ENCODE data around the gene EIF1AX. TPM values are rescaled to one million over a fixed set of nuclear protein-coding genes. Genes with fewer than 3 reads are reported as not detected.

EIF1AX gene
- total RNA-seq, 1 experiment from 2014 or later: 158 TPM

GRCh38 chrX:20112022-20112774 is 29.4 kb downstream of the EIF1AX start:
- H3K14ac ChIP-seq (ENCODE audit: insufficient read depth, low read length): no peak overlapping the region
- no peak overlapping the region for H2AK5ac ChIP-seq (ENCODE audit: insufficient read length, low read length)
- no peak overlapping the region for H2AFZ ChIP-seq (ENCODE audit: low read length)
- no peak overlapping the region for H3K27ac Mint-ChIP-seq
- H3K79me2 ChIP-seq (ENCODE audit: insufficient read depth, low read length): no peaks in the 10 kb centered on the region
- no peak overlapping the region for H3K27ac ChIP-seq (ENCODE audit: insufficient read length, low read depth, low read length)
- peaks cover 2 to 10% (median 2%) of the 10 kb centered on the region in 3 experiments; a peak in 3 of 7 replicates for H3K36me3 Mint-ChIP-seq (ENCODE audit: insufficient read depth in 1 of 3, low read depth in 3 of 3)
- H4K8ac ChIP-seq (replicated peaks; ENCODE audit: insufficient read length, low read depth, low read length): no peak overlapping the region
- no peak for DNase-seq
- H3K18ac ChIP-seq (ENCODE audit: insufficient read length, low read depth, low read length): no peak overlapping the region
- H3K23ac ChIP-seq (ENCODE audit: insufficient read length, low read depth, low read length): no peak overlapping the region
- no peaks in the 10 kb centered on the region for H3K79me1 ChIP-seq (ENCODE audit: insufficient read depth, low read depth, low read length, poor library complexity, severe bottlenecking)
- no peak overlapping the region for H3K4ac ChIP-seq (ENCODE audit: low read depth, low read length)
- no peak overlapping the region for H4K91ac ChIP-seq (ENCODE audit: insufficient read length, low read depth, low read length)
- H3K4me1 Mint-ChIP-seq: peaks cover 0 to 8% of the 10 kb centered on the region in 2 experiments; a peak in 2 of 4 replicates
- H4K20me1 ChIP-seq (ENCODE audit: control insufficient read depth, insufficient read depth, insufficient read length): no peaks in the 10 kb centered on the region
- no peak overlapping the region for H2BK120ac ChIP-seq (ENCODE audit: low read depth, low read length, poor library complexity, severe bottlenecking)
- peaks cover 30% of the 10 kb centered on the region for H3K27me3 Mint-ChIP-seq (ENCODE audit: low read depth)
- H3K9ac ChIP-seq (ENCODE audit: extremely low read depth, insufficient read length, low read length): no peak overlapping the region
- no peaks in the 10 kb centered on the region for H3K23me2 ChIP-seq (ENCODE audit: insufficient read length, low read depth, low read length, poor library complexity, severe bottlenecking)
- H2BK5ac ChIP-seq (ENCODE audit: insufficient read length, low read length): no peak overlapping the region
- no CpG with 5 or more reads among the region's 14 CpGs for WGBS (ENCODE audit: extremely low coverage, insufficient read length, low lambda C conversion rate)
- no peak overlapping the region for H3K4me3 Mint-ChIP-seq
- no peak overlapping the region for H3K4me2 ChIP-seq (ENCODE audit: insufficient read depth, insufficient read length, low read length)
- no peak overlapping the region for H3T11ph ChIP-seq (ENCODE audit: low read length)
- peaks cover 58 to 76% of the 10 kb centered on the region in 2 experiments for H3K9me3 Mint-ChIP-seq
- H3K4me1 ChIP-seq (ENCODE audit: insufficient read depth, low read length): no peaks in the 10 kb centered on the region
- H3K9me3 ChIP-seq (ENCODE audit: control insufficient read depth, low read depth, low read length): peaks cover 14% of the 10 kb centered on the region
- H2BK12ac ChIP-seq (ENCODE audit: insufficient read length, low read depth, low read length): no peak overlapping the region
- no peak overlapping the region for H4K5ac ChIP-seq (ENCODE audit: insufficient read length, low read depth, low read length)
- peaks cover 4% of the 10 kb centered on the region; the same call in 1 of the 2 replicates for H3K27me3 ChIP-seq (ENCODE audit: insufficient read depth, low read length)
- H3K56ac ChIP-seq (ENCODE audit: insufficient read length, low read depth, low read length): no peak overlapping the region
- no peak overlapping the region for H2BK15ac ChIP-seq (ENCODE audit: low read depth, low read length)
- H2BK20ac ChIP-seq (ENCODE audit: low read depth, low read length, poor library complexity, severe bottlenecking): no peak overlapping the region
- TF ChIP-seq, protein P1, sequence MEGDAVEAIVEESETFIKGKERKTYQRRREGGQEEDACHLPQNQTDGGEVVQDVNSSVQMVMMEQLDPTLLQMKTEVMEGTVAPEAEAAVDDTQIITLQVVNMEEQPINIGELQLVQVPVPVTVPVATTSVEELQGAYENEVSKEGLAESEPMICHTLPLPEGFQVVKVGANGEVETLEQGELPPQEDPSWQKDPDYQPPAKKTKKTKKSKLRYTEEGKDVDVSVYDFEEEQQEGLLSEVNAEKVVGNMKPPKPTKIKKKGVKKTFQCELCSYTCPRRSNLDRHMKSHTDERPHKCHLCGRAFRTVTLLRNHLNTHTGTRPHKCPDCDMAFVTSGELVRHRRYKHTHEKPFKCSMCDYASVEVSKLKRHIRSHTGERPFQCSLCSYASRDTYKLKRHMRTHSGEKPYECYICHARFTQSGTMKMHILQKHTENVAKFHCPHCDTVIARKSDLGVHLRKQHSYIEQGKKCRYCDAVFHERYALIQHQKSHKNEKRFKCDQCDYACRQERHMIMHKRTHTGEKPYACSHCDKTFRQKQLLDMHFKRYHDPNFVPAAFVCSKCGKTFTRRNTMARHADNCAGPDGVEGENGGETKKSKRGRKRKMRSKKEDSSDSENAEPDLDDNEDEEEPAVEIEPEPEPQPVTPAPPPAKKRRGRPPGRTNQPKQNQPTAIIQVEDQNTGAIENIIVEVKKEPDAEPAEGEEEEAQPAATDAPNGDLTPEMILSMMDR (conservative IDR thresholded peaks at IDR 0.05): no peak
